Measurements from ENCODE around the gene KRTAP13-4.

The KRTAP13-4 gene

GRCh38 chr21:30430170-30430655, at the start of gene KRTAP13-4:
Gene KRTAP13-4 (plus strand): TSS chr21:30430220. CDS start chr21:30430276, 56 bp downstream.
- no peak for DNase-seq

GRCh38 chr21:30382201-30382600, 47.8 kb upstream of the KRTAP13-4 start:
- DNase-seq = no peak

GRCh38 chr21:30391492-30392025, 38.5 kb upstream of the KRTAP13-4 start:
- DNase-seq = no peak

GRCh38 chr21:30395731-30396130, 34.3 kb upstream of the KRTAP13-4 start, which contains the start of gene KRTAP13-1:
Gene KRTAP13-1 (plus strand): TSS chr21:30396031. CDS start chr21:30396087, 56 bp downstream.
- DNase-seq = no peak

- DNase-seq = no peak
These were observed 21.1 kb upstream of the KRTAP13-4 start for GRCh38 chr21:30408782-30409494.

- no peak for DNase-seq
These were observed 14.0 kb upstream of the KRTAP13-4 start for GRCh38 chr21:30415993-30416392.

GRCh38 chr21:30425826-30426225, 4.2 kb upstream of the KRTAP13-4 start, which contains the start of gene KRTAP13-3:
Gene KRTAP13-3 (minus strand): TSS chr21:30425926. CDS start chr21:30425912, 14 bp downstream.
- DNase-seq = no peak

- no peak for DNase-seq
These were observed 3.3 kb upstream of the KRTAP13-4 start for GRCh38 chr21:30426731-30427130.

GRCh38 chr21:30434033-30434631, 4.1 kb downstream of the KRTAP13-4 start:
- no peak for DNase-seq

GRCh38 chr21:30437010-30437565, 7.1 kb downstream of the KRTAP13-4 start:
- no peak for DNase-seq

GRCh38 chr21:30439975-30440374, 10.0 kb downstream of the KRTAP13-4 start, which contains the start of gene KRTAP15-1:
Gene KRTAP15-1 (plus strand): TSS chr21:30440275. CDS start chr21:30440328, 53 bp downstream.
- no peak for DNase-seq

- DNase-seq = no peak
These were observed 13.2 kb downstream of the KRTAP13-4 start for GRCh38 chr21:30443226-30443625.

GRCh38 chr21:30444204-30444603, 14.2 kb downstream of the KRTAP13-4 start:
- DNase-seq = no peak

GRCh38 chr21:30447056-30447455, 17.0 kb downstream of the KRTAP13-4 start:
- no peak for DNase-seq

GRCh38 chr21:30448514-30448913, 18.5 kb downstream of the KRTAP13-4 start:
- DNase-seq = no peak

- DNase-seq = no peak
These were observed 33.7 kb downstream of the KRTAP13-4 start for GRCh38 chr21:30463713-30464112.

- no peak for DNase-seq
These were observed 39.1 kb downstream of the KRTAP13-4 start for GRCh38 chr21:30468900-30469714.

GRCh38 chr21:30478004-30478403, 48.0 kb downstream of the KRTAP13-4 start:
- no peak for DNase-seq

- DNase-seq = no peak
These were observed 49.2 kb downstream of the KRTAP13-4 start for GRCh38 chr21:30479259-30479658.

GRCh38 chr21:30480145-30480544, 50.1 kb downstream of the KRTAP13-4 start, which contains the start of gene KRTAP19-1:
Gene KRTAP19-1 (minus strand): TSS chr21:30480367. CDS start chr21:30480317, 50 bp downstream.
- DNase-seq = no peak

Data from CD4-positive, alpha-beta T cell treated with Interleukin-10 for 1 hour (primary cell).